ENCODE measurements around the gene CYP27A1.

Gene CYP27A1

GRCh38 chr2:218820746-218821369 lies 38.9 kb downstream of the CYP27A1 start:
- Histone ChIP-seq H3K27me3 (ENCODE audit: insufficient read depth, low read length) (no peaks in the 10 kb centered on the region), H3K9me3 (ENCODE audit: low read length) (no peaks in the 10 kb centered on the region), H3K4me1 (ENCODE audit: insufficient read depth, low read length) (no peaks in the 10 kb centered on the region), H3K4me3 (ENCODE audit: low read length) (no peak overlapping the region), H3K36me3 (ENCODE audit: insufficient read depth, low read length) (no peaks in the 10 kb centered on the region), H2AFZ (ENCODE audit: low read depth, low read length) (no peak overlapping the region)

GRCh38 chr2:218821605-218822211 lies 39.8 kb downstream of the CYP27A1 start:
- Histone ChIP-seq H3K9me3 (ENCODE audit: low read length) (no peaks in the 10 kb centered on the region), H3K4me1 (ENCODE audit: insufficient read depth, low read length) (no peaks in the 10 kb centered on the region), H2AFZ (ENCODE audit: low read depth, low read length) (no peak overlapping the region), H3K36me3 (ENCODE audit: insufficient read depth, low read length) (no peaks in the 10 kb centered on the region), H3K4me3 (ENCODE audit: low read length) (no peak overlapping the region), H3K27me3 (ENCODE audit: insufficient read depth, low read length) (no peaks in the 10 kb centered on the region)

GRCh38 chr2:218822622-218823021 lies 40.7 kb downstream of the CYP27A1 start:
- H3K27me3 ChIP-seq (ENCODE audit: insufficient read depth, low read length): peaks cover 2% of the 10 kb centered on the region
- no peak overlapping the region for H2AFZ ChIP-seq (ENCODE audit: low read depth, low read length)
- no peaks in the 10 kb centered on the region for H3K4me1 ChIP-seq (ENCODE audit: insufficient read depth, low read length)
- H3K4me3 ChIP-seq (ENCODE audit: low read length): no peak overlapping the region
- no peaks in the 10 kb centered on the region for H3K36me3 ChIP-seq (ENCODE audit: insufficient read depth, low read length)
- no peaks in the 10 kb centered on the region for H3K9me3 ChIP-seq (ENCODE audit: low read length)

- no peak overlapping the region for H3K4me3 ChIP-seq (ENCODE audit: low read length)
- H3K27me3 ChIP-seq (ENCODE audit: insufficient read depth, low read length): peaks cover 8% of the 10 kb centered on the region
- H3K4me1 ChIP-seq (ENCODE audit: insufficient read depth, low read length): no peaks in the 10 kb centered on the region
- no peaks in the 10 kb centered on the region for H3K36me3 ChIP-seq (ENCODE audit: insufficient read depth, low read length)
- no peaks in the 10 kb centered on the region for H3K9me3 ChIP-seq (ENCODE audit: low read length)
- H2AFZ ChIP-seq (ENCODE audit: low read depth, low read length): no peak overlapping the region
Observed at GRCh38 chr2:218823196-218823855, 41.4 kb downstream of the CYP27A1 start.

- Histone ChIP-seq H3K9me3 (ENCODE audit: low read length) (no peaks in the 10 kb centered on the region), H2AFZ (ENCODE audit: low read depth, low read length) (no peak overlapping the region), H3K27me3 (ENCODE audit: insufficient read depth, low read length) (peaks cover 9% of the 10 kb centered on the region), H3K4me1 (ENCODE audit: insufficient read depth, low read length) (no peaks in the 10 kb centered on the region), H3K36me3 (ENCODE audit: insufficient read depth, low read length) (no peaks in the 10 kb centered on the region), H3K4me3 (ENCODE audit: low read length) (no peak overlapping the region)
Observed at GRCh38 chr2:218824004-218824403, 42.1 kb downstream of the CYP27A1 start.

GRCh38 chr2:218826791-218827190 lies 44.8 kb downstream of the CYP27A1 start:
- H3K4me1 ChIP-seq (ENCODE audit: insufficient read depth, low read length): no peaks in the 10 kb centered on the region
- H2AFZ ChIP-seq (ENCODE audit: low read depth, low read length): no peak overlapping the region
- H3K9me3 ChIP-seq (ENCODE audit: low read length): no peaks in the 10 kb centered on the region
- peaks cover 9% of the 10 kb centered on the region for H3K27me3 ChIP-seq (ENCODE audit: insufficient read depth, low read length)
- H3K36me3 ChIP-seq (ENCODE audit: insufficient read depth, low read length): no peaks in the 10 kb centered on the region
- no peak overlapping the region for H3K4me3 ChIP-seq (ENCODE audit: low read length)

- H2AFZ ChIP-seq (ENCODE audit: low read depth, low read length): no peak overlapping the region
- peaks cover 18% of the 10 kb centered on the region for H3K27me3 ChIP-seq (ENCODE audit: insufficient read depth, low read length)
- H3K9me3 ChIP-seq (ENCODE audit: low read length): no peaks in the 10 kb centered on the region
- H3K4me1 ChIP-seq (ENCODE audit: insufficient read depth, low read length): no peaks in the 10 kb centered on the region
- no peaks in the 10 kb centered on the region for H3K36me3 ChIP-seq (ENCODE audit: insufficient read depth, low read length)
- no peak overlapping the region for H3K4me3 ChIP-seq (ENCODE audit: low read length)
Observed at GRCh38 chr2:218827701-218828476, 45.9 kb downstream of the CYP27A1 start.

GRCh38 chr2:218828477-218828778 lies 46.5 kb downstream of the CYP27A1 start:
- peaks cover 23% of the 10 kb centered on the region for H3K27me3 ChIP-seq (ENCODE audit: insufficient read depth, low read length)
- no peak overlapping the region for H2AFZ ChIP-seq (ENCODE audit: low read depth, low read length)
- H3K9me3 ChIP-seq (ENCODE audit: low read length): no peaks in the 10 kb centered on the region
- no peaks in the 10 kb centered on the region for H3K36me3 ChIP-seq (ENCODE audit: insufficient read depth, low read length)
- no peak overlapping the region for H3K4me3 ChIP-seq (ENCODE audit: low read length)
- H3K4me1 ChIP-seq (ENCODE audit: insufficient read depth, low read length): no peaks in the 10 kb centered on the region

GRCh38 chr2:218829868-218830451 lies 48.0 kb downstream of the CYP27A1 start:
- H3K9me3 ChIP-seq (ENCODE audit: low read length): no peaks in the 10 kb centered on the region
- peaks cover 30% of the 10 kb centered on the region for H3K27me3 ChIP-seq (ENCODE audit: insufficient read depth, low read length)
- no peaks in the 10 kb centered on the region for H3K4me1 ChIP-seq (ENCODE audit: insufficient read depth, low read length)
- H2AFZ ChIP-seq (ENCODE audit: low read depth, low read length): no peak overlapping the region
- no peaks in the 10 kb centered on the region for H3K36me3 ChIP-seq (ENCODE audit: insufficient read depth, low read length)
- H3K4me3 ChIP-seq (ENCODE audit: low read length): no peak overlapping the region

GRCh38 chr2:218830526-218831306 lies 48.8 kb downstream of the CYP27A1 start:
- Histone ChIP-seq H3K4me1 (ENCODE audit: insufficient read depth, low read length) (no peaks in the 10 kb centered on the region), H3K9me3 (ENCODE audit: low read length) (no peaks in the 10 kb centered on the region), H3K4me3 (ENCODE audit: low read length) (no peak overlapping the region), H3K36me3 (ENCODE audit: insufficient read depth, low read length) (no peaks in the 10 kb centered on the region), H3K27me3 (ENCODE audit: insufficient read depth, low read length) (peaks cover 30% of the 10 kb centered on the region), H2AFZ (ENCODE audit: low read depth, low read length) (no peak overlapping the region)

- Histone ChIP-seq H3K4me1 (ENCODE audit: insufficient read depth, low read length) (no peaks in the 10 kb centered on the region), H3K9me3 (ENCODE audit: low read length) (no peaks in the 10 kb centered on the region), H3K4me3 (ENCODE audit: low read length) (no peak within 1 kb of the TSS), H2AFZ (ENCODE audit: low read depth, low read length) (no peak within 1 kb of the TSS), H3K36me3 (ENCODE audit: insufficient read depth, low read length) (no peaks in the 10 kb centered on the region), H3K27me3 (ENCODE audit: insufficient read depth, low read length) (peaks cover 30% of the 10 kb centered on the region)
Observed at GRCh38 chr2:218831378-218831990, 49.5 kb downstream of the CYP27A1 start, which contains the start of gene PRKAG3. Gene PRKAG3 (minus strand): TSS chr2:218831803.

GRCh38 chr2:218832081-218832480 lies 50.1 kb downstream of the CYP27A1 start:
- H3K9me3 ChIP-seq (ENCODE audit: low read length): no peaks in the 10 kb centered on the region
- no peak overlapping the region for H2AFZ ChIP-seq (ENCODE audit: low read depth, low read length)
- H3K27me3 ChIP-seq (ENCODE audit: insufficient read depth, low read length): peaks cover 28% of the 10 kb centered on the region
- no peaks in the 10 kb centered on the region for H3K4me1 ChIP-seq (ENCODE audit: insufficient read depth, low read length)
- H3K4me3 ChIP-seq (ENCODE audit: low read length): no peak overlapping the region
- no peaks in the 10 kb centered on the region for H3K36me3 ChIP-seq (ENCODE audit: insufficient read depth, low read length)
